Mucosa of rectum (tissue), 2 donors: ENCODE results near the gene WDR86.

Source experiments
- H3K27ac ChIP-seq, 2 donors: one replicate each; pipeline ENCODE4 v1.7.0; 2013; ENCODE audit warnings: inconsistent platforms in 2 of 2, low read depth in 2 of 2, low read length in 2 of 2
- H3K27me3 ChIP-seq, 2 donors: one replicate each; pipeline ENCODE4 v1.7.0; 2013; ENCODE audit warnings: low read length in 2 of 2; ENCODE audit not compliant: control insufficient read depth in 2 of 2, insufficient read depth in 2 of 2
- H3K36me3 ChIP-seq, 2 donors: one replicate each; pipeline ENCODE4 v1.7.0; 2013; ENCODE audit warnings: low read length in 2 of 2; ENCODE audit not compliant: control insufficient read depth in 2 of 2, insufficient read depth in 2 of 2
- H3K4me1 ChIP-seq, 2 donors: one replicate each; pipeline ENCODE4 v1.7.0; 2013; ENCODE audit warnings: low read length in 2 of 2, mild to moderate bottlenecking in 1 of 2; ENCODE audit not compliant: control insufficient read depth in 2 of 2, insufficient read depth in 2 of 2
- H3K4me3 ChIP-seq, 2 donors: one replicate each; pipeline ENCODE4 v1.7.0; 2013; ENCODE audit warnings: low read length in 2 of 2
- H3K9ac ChIP-seq, 2 donors: one replicate each; pipeline ENCODE4 v1.7.0; 2013; ENCODE audit warnings: low read length in 2 of 2, low read depth in 1 of 2, mild to moderate bottlenecking in 1 of 2
- H3K9me3 ChIP-seq, 2 donors: one replicate each; pipeline ENCODE4 v1.7.0; 2013; ENCODE audit warnings: low read length in 2 of 2; ENCODE audit not compliant: control insufficient read depth in 2 of 2
- donor health status: healthy.
- donor health status: Normal muscosa, but diverticular disease.

Gene WDR86

DNA sequence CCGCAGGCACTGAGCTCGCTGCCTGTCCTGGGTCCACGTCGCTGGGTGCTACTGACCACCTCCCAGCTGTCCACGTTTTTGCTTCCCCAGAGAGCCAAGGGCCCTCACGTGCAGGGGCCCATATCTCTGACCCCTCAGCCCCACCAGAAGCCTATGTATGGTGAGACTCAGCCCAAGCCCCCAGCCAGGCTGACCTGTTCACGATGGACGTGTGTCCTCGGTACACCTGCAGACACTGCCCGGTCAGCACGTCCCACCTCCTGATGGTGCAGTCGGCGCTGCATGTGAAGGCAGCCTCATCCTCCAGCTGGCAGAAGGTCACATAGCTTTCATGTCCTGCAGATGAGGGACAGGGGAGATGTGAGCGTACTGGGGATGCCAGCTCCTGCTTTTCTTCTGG lies 9.9 kb downstream of the WDR86 start:
- no peak overlapping the region for H3K9ac ChIP-seq
- no peaks in the 10 kb centered on the region for H3K4me1 ChIP-seq
- H3K27me3 ChIP-seq: peaks cover 0 to 2% of the 10 kb centered on the region in 2 donors
- no peaks in the 10 kb centered on the region for H3K36me3 ChIP-seq
- no peak overlapping the region for H3K27ac ChIP-seq
- no peak overlapping the region for H3K4me3 ChIP-seq
- H3K9me3 ChIP-seq: no peaks in the 10 kb centered on the region

DNA sequence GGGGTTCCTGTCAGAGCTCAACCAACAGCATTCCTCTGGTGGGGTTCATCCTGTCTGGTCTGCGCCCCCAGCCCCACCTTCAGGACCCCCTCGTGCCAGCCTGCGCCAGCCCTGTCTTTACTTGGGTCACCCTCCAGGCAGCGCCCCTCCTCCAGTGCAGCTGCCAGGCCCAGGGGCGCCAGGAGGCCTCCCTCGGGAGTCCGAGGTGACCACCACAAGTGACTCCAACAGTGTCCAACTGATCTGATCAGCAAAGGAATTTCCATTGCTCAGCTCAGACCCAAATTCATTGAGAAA lies 10.6 kb downstream of the WDR86 start:
- Histone ChIP-seq H3K27ac (no peak overlapping the region), H3K9ac (no peak overlapping the region)

DNA sequence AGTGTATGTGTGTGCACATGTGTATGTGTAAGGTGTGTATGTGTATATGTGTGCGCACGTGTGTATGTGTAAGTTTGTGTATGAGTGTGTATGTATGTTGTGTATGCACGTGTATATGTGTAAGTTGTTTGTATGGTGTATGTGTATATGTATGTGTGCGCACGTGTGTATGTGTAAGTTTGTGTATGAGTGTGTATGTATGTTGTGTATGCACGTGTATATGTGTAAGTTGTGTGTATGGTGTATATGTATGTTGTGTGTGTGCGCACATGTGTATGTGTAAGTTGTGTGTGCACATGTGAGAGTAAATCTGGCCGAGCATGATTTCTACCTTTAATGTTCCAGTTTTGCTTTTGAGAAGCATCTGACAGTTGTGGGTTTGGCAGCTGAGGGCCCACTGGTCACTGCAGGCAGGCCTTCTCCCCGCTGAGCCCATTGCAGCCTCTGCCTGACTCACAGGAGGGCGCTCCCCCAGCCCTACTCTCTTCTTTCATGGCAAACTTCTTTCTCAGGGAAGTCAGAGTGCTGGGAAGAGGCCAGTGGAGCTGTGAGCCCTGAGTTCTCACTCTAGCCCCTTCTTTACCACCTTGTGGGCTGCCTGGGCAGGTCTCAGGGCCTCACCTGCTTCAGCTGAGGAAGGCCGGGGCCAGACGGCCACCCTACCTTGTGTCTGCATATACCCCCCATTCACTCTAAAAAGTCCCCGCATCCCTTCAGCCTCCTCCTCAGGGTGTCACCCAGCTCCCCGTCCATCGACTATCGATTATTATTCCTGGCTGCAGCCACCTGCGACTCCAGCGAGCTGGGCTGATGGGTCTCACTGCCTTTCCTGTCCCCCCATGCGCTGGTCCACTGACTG lies 11.2 kb downstream of the WDR86 start:
- H3K36me3 ChIP-seq: no peaks in the 10 kb centered on the region
- H3K27me3 ChIP-seq: peaks cover 0 to 2% of the 10 kb centered on the region in 2 donors
- H3K4me1 ChIP-seq: no peaks in the 10 kb centered on the region
- no peak overlapping the region for H3K27ac ChIP-seq
- H3K9me3 ChIP-seq: no peaks in the 10 kb centered on the region
- H3K4me3 ChIP-seq: no peak overlapping the region
- no peak overlapping the region for H3K9ac ChIP-seq

More for the DNA sequence above, 10.6 kb downstream of the WDR86 start:
- peaks cover 0 to 2% of the 10 kb centered on the region in 2 donors for H3K27me3 ChIP-seq
- no peaks in the 10 kb centered on the region for H3K4me1 ChIP-seq
- H3K36me3 ChIP-seq: no peaks in the 10 kb centered on the region
- H3K4me3 ChIP-seq: no peak overlapping the region
- no peaks in the 10 kb centered on the region for H3K9me3 ChIP-seq

DNA sequence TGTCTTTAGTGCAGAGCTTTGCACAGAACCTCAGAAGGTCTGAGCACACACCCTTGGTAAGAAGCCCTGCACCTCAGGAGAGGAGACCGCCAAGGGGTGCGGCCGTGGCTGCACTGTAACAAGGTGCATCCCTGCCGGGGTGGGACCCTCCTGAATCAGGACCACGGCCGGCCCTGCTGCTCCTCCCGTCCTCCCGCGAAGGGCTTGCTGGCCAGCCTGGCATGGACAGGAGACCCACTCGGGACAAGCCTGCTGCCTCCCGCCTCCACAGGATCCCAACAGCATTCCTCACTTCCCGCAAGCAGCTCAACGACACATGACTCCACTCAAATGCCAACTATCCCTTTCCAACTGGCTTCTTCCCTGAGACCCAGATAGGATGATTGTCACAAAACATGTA lies 12.8 kb downstream of the WDR86 start:
- Histone ChIP-seq H3K9ac (no peak overlapping the region), H3K27ac (no peak overlapping the region), H3K9me3 (no peaks in the 10 kb centered on the region), H3K4me3 (no peak overlapping the region), H3K4me1 (no peaks in the 10 kb centered on the region), H3K36me3 (no peaks in the 10 kb centered on the region), H3K27me3 (peaks cover 0 to 2% of the 10 kb centered on the region in 2 donors)

DNA sequence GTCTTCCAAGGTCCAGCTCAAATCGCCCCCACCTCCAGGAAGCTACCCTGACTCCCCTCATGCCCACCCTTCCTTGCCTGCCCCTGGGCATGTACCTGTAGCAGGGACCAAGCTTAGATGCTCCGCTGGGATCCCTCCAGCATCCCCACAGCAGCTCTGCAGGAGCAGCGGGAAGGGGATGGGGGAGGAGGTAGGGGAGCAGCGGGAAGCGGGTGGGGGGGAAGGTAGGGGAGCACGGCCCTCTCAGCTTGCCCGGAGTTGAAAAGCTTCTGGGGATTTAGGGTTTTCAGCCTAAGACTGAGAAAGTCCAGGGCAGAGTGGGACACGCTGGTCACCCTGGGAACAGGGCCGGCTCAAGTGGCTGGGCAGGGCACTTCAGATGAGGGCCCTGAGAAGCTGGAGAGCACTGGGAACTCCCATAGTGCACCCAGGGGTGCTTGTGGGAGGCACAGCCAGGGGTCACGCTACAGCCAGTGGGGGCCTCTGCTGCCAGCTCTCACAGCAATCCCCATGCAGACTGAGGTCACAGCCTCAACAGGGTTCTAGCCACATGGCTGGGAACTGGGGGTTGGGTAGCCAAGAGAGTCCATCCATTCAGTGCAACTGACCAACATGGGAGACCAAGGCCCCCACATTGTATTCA lies 13.4 kb downstream of the WDR86 start:
- H3K9me3 ChIP-seq: no peaks in the 10 kb centered on the region
- H3K9ac ChIP-seq: no peak overlapping the region
- no peaks in the 10 kb centered on the region for H3K36me3 ChIP-seq
- no peaks in the 10 kb centered on the region for H3K4me1 ChIP-seq
- H3K4me3 ChIP-seq: no peak overlapping the region
- no peak overlapping the region for H3K27ac ChIP-seq
- peaks cover 0 to 2% of the 10 kb centered on the region in 2 donors for H3K27me3 ChIP-seq

DNA sequence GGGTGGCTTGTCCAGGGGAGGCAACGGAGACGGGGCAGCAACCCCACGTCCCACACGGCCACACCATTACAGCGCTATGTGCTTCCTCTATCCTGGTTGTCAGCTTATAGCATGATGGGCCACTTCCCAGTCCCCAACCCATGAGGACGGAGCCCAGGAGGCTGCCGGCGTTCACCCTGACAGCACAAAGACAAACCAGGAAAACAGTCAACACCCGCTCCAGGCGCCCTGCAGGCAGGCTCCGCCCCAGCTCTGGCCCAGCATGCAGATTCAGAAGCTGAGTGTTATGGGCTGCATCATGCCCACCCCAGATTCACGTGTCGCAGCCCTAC lies 14.8 kb downstream of the WDR86 start:
- Histone ChIP-seq H3K36me3 (no peaks in the 10 kb centered on the region), H3K9ac (no peak overlapping the region), H3K9me3 (no peaks in the 10 kb centered on the region), H3K4me3 (no peak overlapping the region), H3K4me1 (no peaks in the 10 kb centered on the region), H3K27me3 (peaks cover 0 to 2% of the 10 kb centered on the region in 2 donors), H3K27ac (no peak overlapping the region)

DNA sequence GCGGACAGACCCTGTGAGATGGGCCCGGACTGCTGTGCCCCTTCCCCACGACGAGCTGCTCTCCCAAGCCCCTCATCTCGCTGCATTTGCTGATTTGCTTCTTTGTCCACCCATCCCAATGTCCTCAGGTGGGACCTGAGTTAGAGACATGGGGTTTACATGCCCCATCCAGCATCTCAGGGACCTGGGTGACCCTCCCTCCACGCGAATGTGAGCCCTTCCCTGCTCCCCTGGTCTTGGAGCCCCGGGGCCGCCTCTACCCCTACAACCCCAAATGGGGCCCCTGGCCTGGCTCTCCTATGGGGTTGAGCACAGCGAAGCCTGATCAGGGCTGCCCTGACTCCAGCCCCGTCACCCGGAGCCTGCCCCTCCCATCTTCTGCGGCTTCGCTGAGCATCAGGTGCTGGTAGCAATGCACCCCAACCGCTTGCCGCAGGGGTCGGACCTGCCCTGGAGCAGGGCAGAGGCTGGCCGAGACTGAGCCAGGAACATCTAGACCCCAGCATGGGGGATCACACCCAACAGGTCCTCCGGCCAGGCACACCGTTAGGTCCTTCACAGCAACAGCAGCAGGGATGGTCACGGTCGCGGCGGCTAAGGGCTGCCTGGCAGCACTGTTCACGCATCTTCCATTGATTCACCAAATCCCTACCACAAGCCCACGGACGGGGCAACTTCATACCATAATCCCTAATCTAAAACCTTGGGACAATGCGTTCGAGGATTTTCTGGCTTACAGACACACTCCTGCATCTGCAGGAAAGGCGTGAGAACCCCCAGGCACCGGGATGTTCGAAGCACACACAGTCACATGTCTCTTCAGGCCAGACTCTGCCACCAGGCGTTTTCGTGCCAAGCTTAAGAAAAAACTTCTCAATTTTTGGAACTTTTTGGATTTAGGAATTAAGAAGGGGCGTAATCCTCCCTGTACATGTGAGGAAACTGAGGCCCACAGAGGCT lies 15.5 kb downstream of the WDR86 start:
- Histone ChIP-seq H3K27ac (no peak overlapping the region), H3K4me1 (no peaks in the 10 kb centered on the region), H3K4me3 (no peak overlapping the region), H3K36me3 (no peaks in the 10 kb centered on the region), H3K9ac (no peak overlapping the region), H3K9me3 (no peaks in the 10 kb centered on the region), H3K27me3 (peaks cover 0 to 2% of the 10 kb centered on the region in 2 donors)

DNA sequence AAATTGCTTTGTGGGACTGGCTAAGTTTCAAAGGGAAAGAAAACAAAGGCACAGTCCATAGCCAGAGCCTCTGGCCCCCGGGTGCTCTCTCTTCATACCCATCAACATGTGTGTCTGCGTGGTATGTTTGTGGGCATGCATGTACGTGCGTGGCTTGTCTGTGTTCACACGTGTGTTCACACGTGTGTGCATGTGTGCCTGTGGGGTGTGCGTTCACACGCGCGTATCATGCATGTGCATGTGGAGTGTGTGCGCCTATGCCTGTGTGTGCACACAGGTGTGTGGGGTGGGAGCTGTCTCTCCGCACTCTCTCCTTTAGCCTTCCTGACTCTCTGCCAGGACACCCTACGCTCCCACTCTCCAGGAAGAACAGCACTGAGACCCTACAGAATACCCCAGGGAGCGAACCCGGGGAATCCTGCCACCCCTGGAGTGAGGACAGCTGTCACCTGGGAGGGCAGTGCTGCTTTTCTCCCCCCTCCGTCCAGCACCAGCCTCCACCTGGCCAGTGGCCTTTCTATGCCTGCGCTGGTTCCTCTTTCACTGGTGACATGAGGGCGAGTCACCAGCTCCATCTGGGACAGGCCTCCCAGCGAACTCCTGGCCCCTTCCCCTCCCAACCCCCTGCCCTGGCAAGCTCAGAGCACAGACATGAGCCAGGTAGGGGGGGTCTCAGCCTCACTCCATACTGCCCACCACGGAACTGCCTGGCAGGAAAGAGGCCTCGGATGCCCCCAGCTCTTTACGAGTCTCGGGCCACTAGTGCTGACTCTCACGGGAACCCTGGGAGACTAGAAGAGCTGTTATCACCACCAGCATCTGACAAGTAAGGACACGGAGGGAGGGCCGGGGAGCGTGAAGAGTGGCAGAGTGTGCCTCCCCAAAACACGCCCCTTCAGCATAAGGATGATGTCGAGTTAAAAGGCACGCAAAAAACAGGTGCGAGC lies 16.5 kb downstream of the WDR86 start:
- no peaks in the 10 kb centered on the region for H3K4me1 ChIP-seq
- H3K27me3 ChIP-seq: peaks cover 0 to 2% of the 10 kb centered on the region in 2 donors
- H3K4me3 ChIP-seq: no peak overlapping the region
- H3K27ac ChIP-seq: no peak overlapping the region
- H3K9me3 ChIP-seq: no peaks in the 10 kb centered on the region
- no peaks in the 10 kb centered on the region for H3K36me3 ChIP-seq
- no peak overlapping the region for H3K9ac ChIP-seq

DNA sequence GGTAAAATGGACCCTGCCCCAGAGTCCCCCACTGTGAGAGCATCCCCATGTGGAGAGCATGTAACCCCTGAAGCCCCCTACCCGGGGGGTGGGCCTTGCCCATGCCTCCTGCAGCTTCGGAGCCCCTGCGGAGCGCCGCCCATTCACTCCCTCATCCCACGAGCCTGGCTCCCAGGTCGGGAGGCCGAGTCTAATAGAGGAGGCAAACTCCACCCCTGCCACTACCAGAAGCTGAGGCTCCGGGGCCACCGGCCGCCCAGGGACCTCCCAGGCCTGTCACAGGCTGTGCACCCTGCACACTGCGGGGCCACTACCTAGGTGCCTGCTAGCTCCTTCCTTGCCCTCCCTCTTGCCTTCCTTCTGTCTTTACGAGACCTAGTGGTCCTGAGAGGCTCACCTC lies 17.4 kb downstream of the WDR86 start:
- no peak overlapping the region for H3K27ac ChIP-seq
- H3K9me3 ChIP-seq: no peaks in the 10 kb centered on the region
- no peak overlapping the region for H3K9ac ChIP-seq
- no peaks in the 10 kb centered on the region for H3K36me3 ChIP-seq
- H3K27me3 ChIP-seq: no peaks in the 10 kb centered on the region
- no peak overlapping the region for H3K4me3 ChIP-seq
- H3K4me1 ChIP-seq: no peaks in the 10 kb centered on the region
